OCI-LY3 (cell line): ENCODE data around the gene EMILIN2.

Experiments
- CTCF ChIP-seq: fragments of 200-600, 300-600 bp; sonication (generic); IDR thresholded peaks from 2 replicates; pipeline ENCODE4 v1.5.1; 2014; ENCODE audit warnings: antibody characterized with exemption, low read length, low read depth
- EZH2phosphoT487 ChIP-seq: fragments of 200-600 bp; shearing (Covaris generic); IDR thresholded peaks from 2 replicates; pipeline ENCODE4 v1.6.1; 2018; ENCODE audit warnings: antibody characterized with exemption, mixed run types, low read depth

GRCh38 chr18:2879889-2880288 is 33.1 kb downstream of the EMILIN2 start:
- no peak for TF ChIP-seq CTCF
- no peak for TF ChIP-seq EZH2phosphoT487
